Lower lobe of right lung (tissue), 2 donors: Measurements from ENCODE around the gene GBP6. TPM values are rescaled to one million over a fixed set of nuclear protein-coding genes. Genes with fewer than 3 reads are reported as not detected.
"Not testable (repeated sequence)": the region's sequence is repeated elsewhere in the genome, so short reads cannot be mapped to it uniquely, and the experiment has no call there.

Experiments
- ATAC-seq, 2 donors: fragments of 200-7000 bp; cut with Tn5 transposase; one replicate each; pipeline ENCODE4 v1.9.1; 2020 to 2022; ENCODE audit warnings: mild to moderate bottlenecking in 2 of 2, moderate library complexity in 2 of 2
- DNase-seq: peaks from one replicate; pipeline ENCODE4 v3.0.0-alpha.2; 2020
- H3K27ac ChIP-seq: fragments of 200-600 bp; one replicate; pipeline ENCODE4 v1.8.0; 2022
- H3K27me3 ChIP-seq: fragments of 200-600 bp; one replicate; pipeline ENCODE4 v1.8.0; 2022; ENCODE audit warnings: low read depth
- H3K36me3 ChIP-seq: fragments of 200-600 bp; one replicate; pipeline ENCODE4 v1.8.0; 2022; ENCODE audit warnings: mild to moderate bottlenecking
- H3K4me1 ChIP-seq: fragments of 200-600 bp; one replicate; pipeline ENCODE4 v1.8.0; 2022
- H3K4me3 ChIP-seq: fragments of 200-600 bp; one replicate; pipeline ENCODE4 v1.8.0; 2022; ENCODE audit warnings: mild to moderate bottlenecking
- H3K9me3 ChIP-seq: fragments of 200-600 bp; one replicate; pipeline ENCODE4 v1.8.0; 2022
- CTCF ChIP-seq: fragments of 200-600 bp; IDR thresholded peaks from one replicate; pipeline ENCODE4 v1.8.0; 2022; ENCODE audit warnings: antibody characterized with exemption, mild to moderate bottlenecking
- intact Hi-C: fragments of 100-400 bp; cut with DNase I; formaldehyde crosslinking; loops from one replicate; pipeline ENCODE4 v1.11.0; 2022
- total RNA-seq: library from RNA; stranded (reverse); fragmentation: NEBNext Ultra II Directional; extraction: Animal tissue kit (Norgen Biotek cat#: 25700); gene quantifications from one replicate; pipeline ENCODE4 v1.2.1, GENCODE V29; 2021
- donor health status: DM: no; HTN: yes; CAD: no; lungs with severe emphysema.

The GBP6 gene
- total RNA-seq, 1 donor from 2014 or later: 0.68 TPM

GRCh38 chr1:89337903-89338302 is 26.0 kb upstream of the GBP6 start:
- Histone ChIP-seq H3K27me3 (no peaks in the 10 kb centered on the region), H3K4me3 (no peak overlapping the region), H3K9me3 (no peaks in the 10 kb centered on the region), H3K27ac (no peak overlapping the region), H3K4me1 (no peaks in the 10 kb centered on the region), H3K36me3 (no peaks in the 10 kb centered on the region)
- intact Hi-C loops: no loop called here
- DNase-seq (no peak), ATAC-seq (no peak)
- no peak for TF ChIP-seq CTCF

DNA sequence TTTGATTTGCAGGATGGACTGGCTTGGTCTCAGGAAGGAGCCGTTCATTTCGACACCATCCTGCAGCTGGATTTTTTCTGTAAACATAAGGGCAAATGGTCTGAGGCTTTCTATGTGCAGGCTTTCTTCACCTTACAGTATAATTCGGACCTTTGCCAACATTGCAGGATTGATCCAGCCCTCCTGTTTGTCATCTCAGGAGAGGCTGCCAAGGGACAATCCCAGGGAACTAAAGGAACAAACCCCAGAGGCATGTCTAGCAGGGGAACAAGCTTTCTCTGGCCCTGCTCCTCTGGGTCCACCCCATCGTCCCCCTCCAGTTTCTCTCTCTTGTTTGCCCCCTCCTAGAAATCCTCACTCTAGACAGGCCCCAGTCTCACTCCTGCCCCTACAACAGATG is 24.8 kb upstream of the GBP6 start:
- intact Hi-C loops: no loop called here
- Histone ChIP-seq H3K36me3 (no peaks in the 10 kb centered on the region), H3K27me3 (no peaks in the 10 kb centered on the region), H3K27ac (no peak overlapping the region), H3K4me3 (no peak overlapping the region), H3K9me3 (peaks cover 2% of the 10 kb centered on the region), H3K4me1 (no peaks in the 10 kb centered on the region)
- DNase-seq (no peak), ATAC-seq (no peak)
- TF ChIP-seq CTCF: no peak

GRCh38 chr1:89345479-89345878 is 18.4 kb upstream of the GBP6 start:
- H3K27me3 ChIP-seq, ATAC-seq, H3K4me3 ChIP-seq, DNase-seq, H3K27ac ChIP-seq, intact Hi-C loops, H3K36me3 ChIP-seq, H3K4me1 ChIP-seq, H3K9me3 ChIP-seq: not testable (repeated sequence)

DNA sequence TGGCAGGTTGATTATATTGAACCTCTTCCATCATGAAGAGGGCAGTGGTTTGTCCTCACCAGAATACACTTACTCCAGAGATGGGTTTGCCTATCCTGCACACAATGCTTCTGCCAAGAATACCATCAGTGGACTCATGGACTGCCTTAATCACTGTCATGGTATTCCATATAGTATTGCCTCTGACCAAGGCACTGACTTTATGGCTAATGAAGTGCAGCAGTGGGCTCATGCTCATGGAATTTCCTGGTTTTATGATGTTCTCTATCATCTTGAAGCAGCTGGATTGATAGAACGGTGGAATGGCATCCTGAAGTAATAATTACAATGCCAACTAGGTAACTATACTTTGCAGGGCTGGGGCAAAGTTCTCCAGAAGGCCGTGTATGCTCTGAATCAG is 16.6 kb upstream of the GBP6 start:
- H3K4me1 ChIP-seq: no peaks in the 10 kb centered on the region
- H3K27ac ChIP-seq: no peak overlapping the region
- ATAC-seq (no peak), DNase-seq (no peak)
- no peaks in the 10 kb centered on the region for H3K27me3 ChIP-seq
- intact Hi-C loops: no loop called here
- H3K9me3 ChIP-seq: peaks cover 4% of the 10 kb centered on the region
- H3K4me3 ChIP-seq: no peak overlapping the region
- TF ChIP-seq CTCF: no peak
- no peaks in the 10 kb centered on the region for H3K36me3 ChIP-seq

GRCh38 chr1:89350298-89350697 is 13.6 kb upstream of the GBP6 start:
- H3K36me3 ChIP-seq: no peaks in the 10 kb centered on the region
- ATAC-seq: no peak
- no peak for DNase-seq
- no peaks in the 10 kb centered on the region for H3K4me1 ChIP-seq
- no peak overlapping the region for H3K4me3 ChIP-seq
- TF ChIP-seq CTCF: no peak
- no peaks in the 10 kb centered on the region for H3K9me3 ChIP-seq
- no peak overlapping the region for H3K27ac ChIP-seq
- H3K27me3 ChIP-seq: no peaks in the 10 kb centered on the region
- intact Hi-C loops: no loop called here

- H3K4me3 ChIP-seq: no peak overlapping the region
- no peak for TF ChIP-seq CTCF
- H3K27ac ChIP-seq: no peak overlapping the region
- H3K4me1 ChIP-seq: no peaks in the 10 kb centered on the region
- intact Hi-C loops: no loop called here
- no peaks in the 10 kb centered on the region for H3K36me3 ChIP-seq
- no peaks in the 10 kb centered on the region for H3K27me3 ChIP-seq
- H3K9me3 ChIP-seq: no peaks in the 10 kb centered on the region
- DNase-seq (no peak), ATAC-seq (peak; percentile 83 to 88)
These were observed 12.1 kb upstream of the GBP6 start for GRCh38 chr1:89351597-89352311.
